ENCODE results near the gene FGD3. TPM values are rescaled to one million over a fixed set of nuclear protein-coding genes. Genes with fewer than 3 reads are reported as not detected.

The FGD3 gene
- total and polyA plus RNA-seq, 9 of the 15 experiments (the other 6 are each of a cell fraction or from before 2014, with no cell fraction given): 0.07 to 1.3 (median 0.29) TPM

DNA sequence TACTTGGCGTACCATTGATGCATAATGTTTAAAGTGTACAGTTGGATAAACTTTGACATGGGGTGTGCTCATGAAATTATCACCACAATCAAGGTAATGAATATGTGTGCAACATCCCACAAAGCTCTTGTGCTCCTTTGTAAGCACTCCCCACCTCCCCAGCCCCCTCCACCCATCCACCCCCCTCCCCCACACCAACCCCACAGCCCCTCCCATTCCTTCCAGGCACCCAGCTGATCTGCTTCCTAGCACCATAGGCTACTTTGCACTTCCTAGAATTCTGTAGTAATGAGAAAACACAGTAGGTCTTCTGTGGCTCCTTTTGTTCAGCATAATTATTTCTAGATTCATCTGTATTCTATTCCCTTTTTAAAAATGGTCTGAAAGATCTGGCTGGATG, 24.5 kb downstream of the FGD3 start (continued):
- TF ChIP-seq, protein P1, sequence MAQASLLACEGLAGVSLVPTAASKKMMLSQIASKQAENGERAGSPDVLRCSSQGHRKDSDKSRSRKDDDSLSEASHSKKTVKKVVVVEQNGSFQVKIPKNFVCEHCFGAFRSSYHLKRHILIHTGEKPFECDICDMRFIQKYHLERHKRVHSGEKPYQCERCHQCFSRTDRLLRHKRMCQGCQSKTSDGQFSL (CRISPR knock-in tag; IDR thresholded peaks at IDR 0.05): no peak
- TF ChIP-seq, protein P1 (tag; IDR thresholded peaks at IDR 0.05): no peak
- TF ChIP-seq ZNF354B (CRISPR knock-in tag; IDR thresholded peaks at IDR 0.05) (no peak), BMI1 (IDR thresholded peaks at IDR 0.05; ENCODE audit: low read length) (no peak), ZNF431 (CRISPR knock-in tag; IDR thresholded peaks at IDR 0.05) (no peak), ZNF197 (CRISPR knock-in tag; IDR thresholded peaks at IDR 0.05; ENCODE audit: low read depth) (no peak), SUPT5H (IDR thresholded peaks at IDR 0.05) (no peak), PHF8 (IDR thresholded peaks at IDR 0.05; ENCODE audit: borderline replicate concordance, low read length) (no peak), HNRNPH1 (optimal IDR thresholded peaks at IDR 0.05; ENCODE audit: low read depth, low read length) (no peak), GATAD2A (IDR thresholded peaks at IDR 0.05) (no peak), ZNF133 (CRISPR knock-in tag; IDR thresholded peaks at IDR 0.05) (no peak), ARNT (IDR thresholded peaks at IDR 0.05) (no peak), NR2C2 (CRISPR knock-in tag; IDR thresholded peaks at IDR 0.05) (no peak), NR2C2 (tag; IDR thresholded peaks at IDR 0.05) (no peak)
- TF ChIP-seq, protein P2, sequence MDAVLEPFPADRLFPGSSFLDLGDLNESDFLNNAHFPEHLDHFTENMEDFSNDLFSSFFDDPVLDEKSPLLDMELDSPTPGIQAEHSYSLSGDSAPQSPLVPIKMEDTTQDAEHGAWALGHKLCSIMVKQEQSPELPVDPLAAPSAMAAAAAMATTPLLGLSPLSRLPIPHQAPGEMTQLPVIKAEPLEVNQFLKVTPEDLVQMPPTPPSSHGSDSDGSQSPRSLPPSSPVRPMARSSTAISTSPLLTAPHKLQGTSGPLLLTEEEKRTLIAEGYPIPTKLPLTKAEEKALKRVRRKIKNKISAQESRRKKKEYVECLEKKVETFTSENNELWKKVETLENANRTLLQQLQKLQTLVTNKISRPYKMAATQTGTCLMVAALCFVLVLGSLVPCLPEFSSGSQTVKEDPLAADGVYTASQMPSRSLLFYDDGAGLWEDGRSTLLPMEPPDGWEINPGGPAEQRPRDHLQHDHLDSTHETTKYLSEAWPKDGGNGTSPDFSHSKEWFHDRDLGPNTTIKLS (IDR thresholded peaks at IDR 0.05; ENCODE audit: borderline replicate concordance, low read depth): no peak
- TF ChIP-seq, protein P3, sequence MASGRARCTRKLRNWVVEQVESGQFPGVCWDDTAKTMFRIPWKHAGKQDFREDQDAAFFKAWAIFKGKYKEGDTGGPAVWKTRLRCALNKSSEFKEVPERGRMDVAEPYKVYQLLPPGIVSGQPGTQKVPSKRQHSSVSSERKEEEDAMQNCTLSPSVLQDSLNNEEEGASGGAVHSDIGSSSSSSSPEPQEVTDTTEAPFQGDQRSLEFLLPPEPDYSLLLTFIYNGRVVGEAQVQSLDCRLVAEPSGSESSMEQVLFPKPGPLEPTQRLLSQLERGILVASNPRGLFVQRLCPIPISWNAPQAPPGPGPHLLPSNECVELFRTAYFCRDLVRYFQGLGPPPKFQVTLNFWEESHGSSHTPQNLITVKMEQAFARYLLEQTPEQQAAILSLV (tag; IDR thresholded peaks at IDR 0.05): no peak

Data from K562 (cell line).